ENCODE data around the gene FAM240A. TPM values are rescaled to one million over a fixed set of nuclear protein-coding genes. Genes with fewer than 3 reads are reported as not detected.

FAM240A gene
- total and polyA plus RNA-seq, 2 donors, result not detected

DNA sequence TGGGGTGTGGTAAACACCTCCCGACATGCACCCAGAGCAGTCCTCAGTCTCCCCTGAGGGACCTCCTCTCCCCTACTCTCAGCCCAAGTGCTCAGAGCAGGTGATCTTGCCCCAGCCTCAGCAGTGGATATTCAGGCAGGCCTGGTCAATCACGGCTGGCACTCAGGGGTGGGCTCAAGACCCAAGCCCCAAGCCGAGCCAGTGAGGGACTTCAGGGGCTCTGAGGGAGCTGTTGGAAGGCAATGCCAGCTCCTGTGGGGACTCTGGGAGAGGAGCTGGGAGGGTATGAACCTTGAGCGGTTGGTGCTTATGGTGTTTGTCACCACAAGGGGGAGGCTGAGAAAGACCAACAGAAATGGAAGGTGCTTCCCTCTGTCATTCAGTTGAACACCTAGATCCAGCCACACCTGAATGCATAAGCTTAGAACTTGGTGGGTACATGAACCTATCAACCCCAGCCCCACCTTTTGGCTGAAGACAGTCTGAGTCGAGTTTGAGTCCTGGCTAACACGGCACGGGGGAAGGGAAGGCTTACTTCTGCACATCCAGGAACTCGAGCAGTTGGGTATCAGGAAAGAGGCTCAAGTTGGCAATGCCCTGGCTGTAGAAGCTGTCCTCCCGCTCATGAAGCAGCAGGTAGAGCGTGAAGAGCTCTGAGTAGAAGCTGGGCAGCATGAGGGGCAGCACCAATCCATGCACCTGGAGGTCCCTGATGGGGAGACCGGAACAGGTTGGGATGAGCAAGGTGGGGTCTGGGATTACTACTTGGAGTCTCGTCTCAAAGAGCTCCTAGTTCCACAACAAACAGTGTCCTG lies 61.9 kb downstream of the FAM240A start:
- no peaks in the 10 kb centered on the region for H3K36me3 ChIP-seq (ENCODE audit: insufficient read depth)
- no peak for DNase-seq (ENCODE audit: extremely low spot score)
- WGBS, result 93% methylated on average over 12 of the region's 12 CpGs
- H3K4me1 ChIP-seq (ENCODE audit: insufficient read depth), result no peaks in the 10 kb centered on the region
- no peak overlapping the region for H3K27ac ChIP-seq (ENCODE audit: low read depth)
- no peak overlapping the region for H3K4me3 ChIP-seq (ENCODE audit: low read depth, low read length)

- Histone ChIP-seq H3K4me3 (ENCODE audit: low read depth, low read length) (no peak overlapping the region), H3K4me1 (ENCODE audit: insufficient read depth) (no peaks in the 10 kb centered on the region), H3K27ac (ENCODE audit: low read depth) (no peak overlapping the region), H3K36me3 (ENCODE audit: insufficient read depth) (no peaks in the 10 kb centered on the region)
- DNase-seq (ENCODE audit: extremely low spot score), result no peak
- whole genome bisulfite sequencing, result 94% methylated on average over 6 of the region's 6 CpGs
Observed at GRCh38 chr3:46675426-46675825, 63.1 kb downstream of the FAM240A start.

Small RNA genes lying within 50 kb of the gene (small RNA-seq; reads per million reads assigned to genes)
- not detected for gene RF00591

Other genes starting within 250 kb of the FAM240A start
- 1.4 TPM for gene CCR5, start 241.6 kb upstream of the FAM240A start, total RNA-seq
- 1.0 TPM for gene CCR5, start 241.6 kb upstream of the FAM240A start, polyA plus RNA-seq
- 2.5 TPM for gene CCRL2, start 205.3 kb upstream of the FAM240A start, total RNA-seq
- 1.6 TPM for gene CCRL2, start 205.3 kb upstream of the FAM240A start, polyA plus RNA-seq
- 3.3 TPM for gene LTF, start 147.6 kb upstream of the FAM240A start, total RNA-seq
- 0.66 TPM for gene LTF, start 147.6 kb upstream of the FAM240A start, polyA plus RNA-seq
- not detected for gene RTP3, start 114.5 kb upstream of the FAM240A start, total RNA-seq
- not detected for gene RTP3, start 114.5 kb upstream of the FAM240A start, polyA plus RNA-seq
- gene LRRC2, start 46.2 kb upstream of the FAM240A start, total RNA-seq, result 4.3 TPM
- gene LRRC2, start 46.2 kb upstream of the FAM240A start, polyA plus RNA-seq, result 4.2 TPM
- 10.4 TPM for gene ALS2CL, start 81.2 kb downstream of the FAM240A start, total RNA-seq
- 10.6 TPM for gene ALS2CL, start 81.2 kb downstream of the FAM240A start, polyA plus RNA-seq
- 0.26 TPM for gene TMIE, start 88.9 kb downstream of the FAM240A start, total RNA-seq
- gene TMIE, start 88.9 kb downstream of the FAM240A start, polyA plus RNA-seq, result 1.0 TPM
- gene PRSS50, start 105.3 kb downstream of the FAM240A start, total RNA-seq, result 0.26 TPM
- 0.10 TPM for gene PRSS50, start 105.3 kb downstream of the FAM240A start, polyA plus RNA-seq

Data from urinary bladder (tissue), 4 donors.